Mesodermal cell (in vitro differentiated cells): ENCODE measurements around the gene GMPPB.

ENCODE experiments used
- H3K27ac ChIP-seq: 2 replicates; pipeline ENCODE4 v1.7.0; 2013; ENCODE audit warnings: mild to moderate bottlenecking, low read depth, low read length, moderate library complexity; ENCODE audit not compliant: severe bottlenecking
- H3K36me3 ChIP-seq: 2 replicates; pipeline ENCODE4 v1.7.1; 2013; ENCODE audit warnings: mild to moderate bottlenecking, low read length, moderate library complexity; ENCODE audit not compliant: control insufficient read depth, insufficient read depth
- H3K4me1 ChIP-seq: one replicate; pipeline ENCODE4 v1.7.1; 2013; ENCODE audit warnings: mild to moderate bottlenecking, low read length; ENCODE audit not compliant: insufficient read depth, control insufficient read depth, poor library complexity, severe bottlenecking
- H3K4me3 ChIP-seq: 2 replicates; pipeline ENCODE4 v1.7.0; 2013; ENCODE audit warnings: low read length, control low read depth, mild to moderate bottlenecking; ENCODE audit not compliant: insufficient read depth, poor library complexity, severe bottlenecking; ENCODE audit errors: extremely low read depth
- H3K9me3 ChIP-seq: 2 replicates; pipeline ENCODE4 v1.7.1; 2013; ENCODE audit warnings: mild to moderate bottlenecking, low read length, moderate library complexity; ENCODE audit not compliant: control insufficient read depth
- WGBS, 2 experiments: methylation state at CpG; one replicate each; pipeline ENCODE4 v1.1.5; 2013; ENCODE audit warnings: missing lambda C conversion rate in 2 of 2; ENCODE audit not compliant: insufficient coverage in 2 of 2; 5-methylcytosine and 5-hydroxymethylcytosine counted together

The GMPPB gene

GRCh38 chr3:49719214-49719884, 4.4 kb downstream of the GMPPB start, which contains the start of gene AMIGO3:
Gene AMIGO3 (minus strand): TSS chr3:49719684. CDS start chr3:49719465, 219 bp downstream.
- WGBS, 2 experiments = 13 to 14% methylated on average over 43 to 48 of the region's 50 CpGs
- Histone ChIP-seq H3K27ac (peak within 1 kb of the TSS; percentile 49), H3K36me3 (peaks cover 44% of the 10 kb centered on the region)

GRCh38 chr3:49718858-49719213, 4.9 kb downstream of the GMPPB start:
- Histone ChIP-seq H3K36me3 (peaks cover 44% of the 10 kb centered on the region), H3K27ac (no peak overlapping the region), H3K9me3 (no peaks in the 10 kb centered on the region), H3K4me3 (peak overlapping the region; percentile 39), H3K4me1 (peaks cover 5% of the 10 kb centered on the region)
- 61 to 76% methylated on average over 31 to 33 of the region's 33 CpGs for WGBS, 2 experiments

More at GRCh38 chr3:49719214-49719884, 4.4 kb downstream of the GMPPB start, which contains the start of gene AMIGO3:
- H3K9me3 ChIP-seq = no peaks in the 10 kb centered on the region
- H3K4me1 ChIP-seq = peaks cover 5% of the 10 kb centered on the region
- H3K4me3 ChIP-seq = peak within 1 kb of the TSS; percentile 39

- Histone ChIP-seq H3K36me3 (peaks cover 44% of the 10 kb centered on the region), H3K27ac (no peak overlapping the region), H3K9me3 (no peaks in the 10 kb centered on the region), H3K4me3 (no peak overlapping the region), H3K4me1 (peaks cover 5% of the 10 kb centered on the region)
- 96 to 98% methylated on average over 70 to 75 of the region's 75 CpGs for WGBS, 2 experiments
These were observed 5.5 kb downstream of the GMPPB start for GRCh38 chr3:49717959-49718857.

- Histone ChIP-seq H3K4me3 (no peak overlapping the region), H3K4me1 (no peaks in the 10 kb centered on the region), H3K36me3 (peaks cover 38% of the 10 kb centered on the region), H3K9me3 (no peaks in the 10 kb centered on the region), H3K27ac (no peak overlapping the region)
- 94% methylated on average over 9 to 10 of the region's 14 CpGs for WGBS, 2 experiments
These were observed 6.4 kb downstream of the GMPPB start for GRCh38 chr3:49717211-49717958.

- H3K27ac ChIP-seq = no peak overlapping the region
- no peaks in the 10 kb centered on the region for H3K9me3 ChIP-seq
- peaks cover 33% of the 10 kb centered on the region for H3K36me3 ChIP-seq
- no peak overlapping the region for H3K4me3 ChIP-seq
- no peaks in the 10 kb centered on the region for H3K4me1 ChIP-seq
- 91 to 94% methylated on average over 15 of the region's 16 CpGs for WGBS, 2 experiments
These were observed 7.0 kb downstream of the GMPPB start for GRCh38 chr3:49716691-49717210.

- Histone ChIP-seq H3K4me1 (no peaks in the 10 kb centered on the region), H3K9me3 (no peaks in the 10 kb centered on the region), H3K27ac (no peak overlapping the region), H3K4me3 (no peak overlapping the region), H3K36me3 (peaks cover 27% of the 10 kb centered on the region)
- 93 to 100% methylated on average over 4 of the region's 7 CpGs for WGBS, 2 experiments
These were observed 7.6 kb downstream of the GMPPB start for GRCh38 chr3:49716169-49716568.

GRCh38 chr3:49715611-49716121, 8.1 kb downstream of the GMPPB start:
- WGBS, 2 experiments = 94 to 97% methylated on average over 13 of the region's 13 CpGs
- H3K9me3 ChIP-seq = no peaks in the 10 kb centered on the region
- no peak overlapping the region for H3K4me3 ChIP-seq
- H3K36me3 ChIP-seq = peaks cover 23% of the 10 kb centered on the region
- H3K4me1 ChIP-seq = no peaks in the 10 kb centered on the region
- no peak overlapping the region for H3K27ac ChIP-seq

- Histone ChIP-seq H3K36me3 (peaks cover 18% of the 10 kb centered on the region), H3K9me3 (no peaks in the 10 kb centered on the region), H3K27ac (no peak overlapping the region), H3K4me3 (no peak overlapping the region), H3K4me1 (no peaks in the 10 kb centered on the region)
- WGBS, 2 experiments = 88 to 93% methylated on average over 13 of the region's 13 CpGs
These were observed 8.8 kb downstream of the GMPPB start for GRCh38 chr3:49714728-49715550.

GRCh38 chr3:49713336-49714105, 10.2 kb downstream of the GMPPB start:
- no peak overlapping the region for H3K27ac ChIP-seq
- peaks cover 16% of the 10 kb centered on the region for H3K36me3 ChIP-seq
- WGBS, 2 experiments = 96% methylated on average over 17 to 18 of the region's 25 CpGs
- H3K9me3 ChIP-seq = no peaks in the 10 kb centered on the region
- no peaks in the 10 kb centered on the region for H3K4me1 ChIP-seq
- H3K4me3 ChIP-seq = no peak overlapping the region
